Fibroblast of skin of back (primary cell): ENCODE measurements around the gene DLAT.
"Not testable (repeated sequence)": the region's sequence is repeated elsewhere in the genome, so short reads cannot be mapped to it uniquely, and the experiment has no call there.

Source experiments
- DNase-seq: peaks from one replicate; pipeline ENCODE4 v3.0.0-alpha.2; 2013

Gene DLAT

GRCh38 chr11:112050721-112051120, 25.5 kb downstream of the DLAT start:
- DNase-seq: no peak

GRCh38 chr11:112051768-112052167, 26.6 kb downstream of the DLAT start:
- no peak for DNase-seq

DNA sequence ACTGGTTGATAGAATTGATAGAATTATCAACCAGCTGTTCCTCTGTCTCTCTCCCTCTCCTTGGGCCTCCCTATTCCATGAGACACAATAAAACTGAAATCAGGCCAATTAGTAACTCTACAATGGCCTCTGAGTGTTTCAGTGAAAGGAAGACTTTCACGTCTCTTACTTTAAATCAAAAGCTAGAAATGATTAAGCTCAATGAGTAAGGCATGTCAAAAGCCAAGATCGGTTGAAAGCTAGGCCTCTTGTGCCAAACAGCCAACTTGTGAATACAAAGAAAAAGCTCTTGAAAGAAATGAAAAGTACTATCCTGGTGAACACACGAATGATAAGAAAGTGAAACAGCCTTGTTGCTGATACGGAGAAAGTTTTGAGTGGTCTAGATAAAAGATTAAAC, 32.0 kb downstream of the DLAT start:
- DNase-seq: no peak

- no peak for DNase-seq
Measured at GRCh38 chr11:112058103-112058502, 32.9 kb downstream of the DLAT start.

GRCh38 chr11:112062923-112063322, 37.7 kb downstream of the DLAT start:
- no peak for DNase-seq

GRCh38 chr11:112073941-112074811, 49.0 kb downstream of the DLAT start, which contains the start of the genes NKAPD1 and PIH1D2:
Gene NKAPD1 (plus strand): TSS chr11:112074299. CDS start chr11:112075575, 1,276 bp downstream.
Gene PIH1D2 (minus strand): TSS chr11:112074017. CDS start chr11:112073174, 843 bp downstream.
- peak; percentile 88 for DNase-seq

GRCh38 chr11:112082729-112083128, 57.5 kb downstream of the DLAT start:
- no peak for DNase-seq

GRCh38 chr11:112085822-112086421, 60.7 kb downstream of the DLAT start:
- peak; percentile 18 for DNase-seq

DNA sequence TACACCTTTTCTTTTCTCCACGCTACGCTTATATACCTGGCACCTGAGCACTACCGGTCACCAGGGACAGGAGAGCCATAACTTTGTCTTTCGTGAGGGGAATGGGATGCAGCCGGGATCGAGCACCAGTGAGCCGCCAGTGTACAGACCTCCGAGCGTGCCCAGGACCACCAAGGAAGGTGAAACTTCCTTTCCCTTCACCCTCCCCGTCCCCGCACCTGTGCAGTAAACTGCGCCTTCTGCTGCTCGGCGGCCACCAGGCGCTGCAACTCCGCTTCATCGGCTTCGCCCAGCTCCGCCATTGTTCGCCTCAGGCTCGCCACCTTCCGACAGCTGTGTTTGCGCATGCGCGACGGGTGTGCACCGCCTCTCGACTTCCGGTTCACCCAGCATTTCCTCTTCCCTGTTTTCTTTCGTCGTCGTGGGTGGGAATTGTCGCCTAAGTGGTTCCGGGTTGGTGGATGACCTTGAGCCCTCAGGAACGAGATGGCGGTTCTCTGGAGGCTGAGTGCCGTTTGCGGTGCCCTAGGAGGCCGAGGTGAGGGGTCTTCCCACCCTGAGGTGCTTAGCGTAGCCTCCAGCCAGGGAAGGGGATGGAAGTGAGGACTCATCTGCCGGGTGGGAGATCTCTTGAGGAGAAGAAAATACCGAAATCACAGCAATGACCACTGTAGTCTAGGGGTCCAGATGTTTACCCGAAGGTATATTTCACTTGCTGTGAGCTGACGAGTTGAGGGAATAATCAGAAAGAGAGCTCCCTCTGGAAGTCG, 61.4 kb downstream of the DLAT start, which contains the start of the genes SDHD and TIMM8B:
Gene SDHD, plus strand, starts transcription at position 452 of the 770 bp plus-strand sequence. Its CDS starts 35 bp downstream, at position 487.
Gene TIMM8B, minus strand, starts transcription at position 335 of the 770 bp plus-strand sequence. Its CDS starts 33 bp downstream, at position 302.
- peak; percentile 98 for DNase-seq

DNA sequence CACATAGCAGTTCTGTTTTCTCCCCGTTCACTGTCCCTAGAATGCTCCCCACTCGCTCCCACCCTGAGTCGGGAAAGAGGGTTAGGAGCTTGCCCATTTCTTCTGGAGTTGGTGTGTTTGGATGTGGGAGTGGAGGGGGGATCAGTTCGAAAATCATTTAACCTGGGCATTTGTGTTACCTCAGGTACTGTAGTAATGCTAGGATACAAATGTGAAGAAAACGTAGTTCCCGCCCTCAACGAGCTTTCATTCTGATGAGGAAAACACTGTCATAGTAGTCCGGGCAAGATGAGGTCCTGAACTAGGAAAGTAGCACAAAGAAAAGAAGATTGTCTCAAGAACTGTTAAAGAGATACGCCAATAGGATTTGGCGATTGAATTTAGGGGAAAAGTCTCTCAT, 62.0 kb downstream of the DLAT start:
- DNase-seq: no peak

GRCh38 chr11:112095302-112095701, 70.1 kb downstream of the DLAT start:
- not testable (repeated sequence) for DNase-seq

GRCh38 chr11:112096194-112096593, 71.0 kb downstream of the DLAT start:
- peak; percentile 28 for DNase-seq

GRCh38 chr11:112097734-112098528, 72.7 kb downstream of the DLAT start:
- DNase-seq: no peak

DNA sequence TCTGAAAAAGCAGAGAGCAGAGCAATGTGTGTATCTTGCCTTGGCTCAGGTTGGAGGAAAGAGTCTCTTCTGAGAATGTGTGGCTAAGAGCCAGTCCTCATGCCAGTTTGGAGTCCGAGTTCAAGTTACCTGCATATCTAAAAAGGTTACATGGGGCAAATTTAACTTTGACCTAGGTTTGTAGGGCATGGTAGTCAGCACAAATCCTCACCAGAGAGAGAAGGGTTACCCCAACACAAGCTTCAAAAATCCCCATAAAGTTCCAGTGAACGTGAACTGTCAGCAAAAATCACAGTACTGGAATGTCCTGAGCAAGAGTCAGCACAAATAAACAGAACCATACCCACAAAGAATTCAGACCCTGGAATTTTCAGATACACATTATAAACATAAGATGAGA, 75.3 kb downstream of the DLAT start:
- peak; percentile 58 for DNase-seq

- DNase-seq: no peak
Measured at GRCh38 chr11:112103446-112103845, 78.2 kb downstream of the DLAT start.

GRCh38 chr11:112106070-112106469, 80.9 kb downstream of the DLAT start:
- no peak for DNase-seq
